C4-2B (cell line): ENCODE measurements around the gene CYBC1.
A peak's percentile ranks its signal among the peaks of the same experiment; 100 is the strongest.

Experiments used
- H3K27ac ChIP-seq: fragments of 450-650 bp; 2 replicates; pipeline ENCODE4 v1.5.1; 2017
- ZFX ChIP-seq: fragments of 450-650 bp; IDR thresholded peaks from 2 replicates; pipeline ENCODE4 v1.6.1; 2017
- TF ChIP-seq, protein P1 (sequence below): fragments of 450-650 bp; conservative IDR thresholded peaks from 2 replicates; pipeline ENCODE4 v1.5.1; 2017; ENCODE audit warnings: mild to moderate bottlenecking

Gene CYBC1

DNA sequence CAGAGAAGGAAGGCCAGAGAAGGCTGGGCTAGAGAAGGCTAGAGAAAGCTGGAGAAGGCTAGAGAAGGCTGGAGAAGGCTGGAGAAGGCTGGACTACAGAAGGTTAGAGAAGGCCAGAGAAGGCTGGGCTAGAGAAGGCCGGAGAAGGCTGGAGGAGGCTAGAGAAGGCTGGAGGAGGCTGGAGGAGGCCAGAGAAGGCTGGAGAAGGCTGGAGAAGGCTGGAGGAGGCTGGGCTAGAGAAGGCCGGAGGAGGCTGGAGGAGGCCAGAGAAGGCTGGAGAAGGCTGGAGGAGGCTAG, 25.7 kb downstream of the CYBC1 start:
- no peak overlapping the region for H3K27ac ChIP-seq

DNA sequence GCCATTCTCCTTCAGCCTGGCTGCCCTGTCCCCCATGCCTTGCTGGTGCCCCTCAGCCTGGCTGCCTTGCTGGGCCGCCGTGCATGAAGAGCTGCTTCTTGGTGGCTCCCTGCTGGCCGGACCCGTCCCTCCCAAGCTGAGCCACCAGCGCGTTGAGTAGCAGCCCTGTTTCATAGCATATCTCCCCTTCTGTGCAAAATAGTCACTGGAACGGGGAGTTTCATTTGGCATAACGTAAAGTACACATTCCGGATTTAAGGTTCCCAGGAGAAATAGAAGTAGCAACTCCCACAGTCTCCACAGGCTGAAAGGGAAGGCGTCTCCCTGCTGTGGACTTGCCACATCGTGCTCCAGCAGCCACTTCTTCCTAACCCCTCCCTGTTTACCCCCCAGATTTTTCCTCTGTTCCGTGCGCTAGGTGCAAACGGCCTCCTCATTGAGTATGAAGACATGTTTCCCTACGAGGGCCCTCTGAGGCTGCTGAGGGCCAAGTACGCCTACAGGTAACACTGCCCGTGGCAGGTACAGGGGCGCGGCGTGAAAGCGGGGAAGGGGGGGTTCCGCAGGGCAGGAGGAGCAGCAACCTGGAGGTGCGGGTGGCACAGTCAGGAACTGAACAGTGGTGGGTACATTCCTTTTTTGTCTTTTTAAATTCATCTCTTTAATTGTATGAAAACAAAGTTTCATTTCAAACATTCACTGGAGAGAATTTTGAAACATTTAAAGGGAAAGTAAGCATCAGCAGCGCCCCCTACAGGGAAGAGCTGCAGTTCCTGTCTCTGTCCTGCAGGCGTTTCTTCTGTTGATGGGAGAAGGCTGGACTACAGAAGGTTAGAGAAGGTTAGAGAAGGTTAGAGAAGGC, 26.3 kb downstream of the CYBC1 start:
- TF ChIP-seq, protein P1, sequence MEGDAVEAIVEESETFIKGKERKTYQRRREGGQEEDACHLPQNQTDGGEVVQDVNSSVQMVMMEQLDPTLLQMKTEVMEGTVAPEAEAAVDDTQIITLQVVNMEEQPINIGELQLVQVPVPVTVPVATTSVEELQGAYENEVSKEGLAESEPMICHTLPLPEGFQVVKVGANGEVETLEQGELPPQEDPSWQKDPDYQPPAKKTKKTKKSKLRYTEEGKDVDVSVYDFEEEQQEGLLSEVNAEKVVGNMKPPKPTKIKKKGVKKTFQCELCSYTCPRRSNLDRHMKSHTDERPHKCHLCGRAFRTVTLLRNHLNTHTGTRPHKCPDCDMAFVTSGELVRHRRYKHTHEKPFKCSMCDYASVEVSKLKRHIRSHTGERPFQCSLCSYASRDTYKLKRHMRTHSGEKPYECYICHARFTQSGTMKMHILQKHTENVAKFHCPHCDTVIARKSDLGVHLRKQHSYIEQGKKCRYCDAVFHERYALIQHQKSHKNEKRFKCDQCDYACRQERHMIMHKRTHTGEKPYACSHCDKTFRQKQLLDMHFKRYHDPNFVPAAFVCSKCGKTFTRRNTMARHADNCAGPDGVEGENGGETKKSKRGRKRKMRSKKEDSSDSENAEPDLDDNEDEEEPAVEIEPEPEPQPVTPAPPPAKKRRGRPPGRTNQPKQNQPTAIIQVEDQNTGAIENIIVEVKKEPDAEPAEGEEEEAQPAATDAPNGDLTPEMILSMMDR: peak; percentile 83
- TF ChIP-seq ZFX: no peak
- no peak overlapping the region for H3K27ac ChIP-seq

More for the DNA sequence above, 25.7 kb downstream of the CYBC1 start:
- TF ChIP-seq, protein P1: no peak; the same call in 1 of the 2 replicates
- no peak for TF ChIP-seq ZFX

DNA sequence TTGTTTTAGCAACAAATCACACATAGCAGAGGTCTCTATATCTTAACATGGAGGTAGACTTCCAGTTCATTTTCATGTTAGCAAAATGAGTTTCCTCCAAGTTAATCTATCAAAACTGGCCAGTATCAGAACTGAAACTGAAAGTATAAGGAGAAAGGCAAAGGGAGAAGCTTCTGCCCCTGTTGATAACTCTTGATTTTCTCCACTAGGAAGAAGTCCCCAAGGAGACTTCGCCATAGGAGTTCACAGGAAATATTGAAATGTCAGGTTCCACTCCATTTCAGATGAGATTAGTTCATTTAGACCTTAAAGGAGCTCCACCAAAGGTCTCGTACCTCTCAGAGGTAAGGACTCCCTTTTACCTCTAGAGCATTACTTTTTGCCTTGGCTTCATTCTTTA, 31.0 kb downstream of the CYBC1 start:
- TF ChIP-seq ZFX: no peak
- TF ChIP-seq, protein P1: no peak
- H3K27ac ChIP-seq: no peak overlapping the region

DNA sequence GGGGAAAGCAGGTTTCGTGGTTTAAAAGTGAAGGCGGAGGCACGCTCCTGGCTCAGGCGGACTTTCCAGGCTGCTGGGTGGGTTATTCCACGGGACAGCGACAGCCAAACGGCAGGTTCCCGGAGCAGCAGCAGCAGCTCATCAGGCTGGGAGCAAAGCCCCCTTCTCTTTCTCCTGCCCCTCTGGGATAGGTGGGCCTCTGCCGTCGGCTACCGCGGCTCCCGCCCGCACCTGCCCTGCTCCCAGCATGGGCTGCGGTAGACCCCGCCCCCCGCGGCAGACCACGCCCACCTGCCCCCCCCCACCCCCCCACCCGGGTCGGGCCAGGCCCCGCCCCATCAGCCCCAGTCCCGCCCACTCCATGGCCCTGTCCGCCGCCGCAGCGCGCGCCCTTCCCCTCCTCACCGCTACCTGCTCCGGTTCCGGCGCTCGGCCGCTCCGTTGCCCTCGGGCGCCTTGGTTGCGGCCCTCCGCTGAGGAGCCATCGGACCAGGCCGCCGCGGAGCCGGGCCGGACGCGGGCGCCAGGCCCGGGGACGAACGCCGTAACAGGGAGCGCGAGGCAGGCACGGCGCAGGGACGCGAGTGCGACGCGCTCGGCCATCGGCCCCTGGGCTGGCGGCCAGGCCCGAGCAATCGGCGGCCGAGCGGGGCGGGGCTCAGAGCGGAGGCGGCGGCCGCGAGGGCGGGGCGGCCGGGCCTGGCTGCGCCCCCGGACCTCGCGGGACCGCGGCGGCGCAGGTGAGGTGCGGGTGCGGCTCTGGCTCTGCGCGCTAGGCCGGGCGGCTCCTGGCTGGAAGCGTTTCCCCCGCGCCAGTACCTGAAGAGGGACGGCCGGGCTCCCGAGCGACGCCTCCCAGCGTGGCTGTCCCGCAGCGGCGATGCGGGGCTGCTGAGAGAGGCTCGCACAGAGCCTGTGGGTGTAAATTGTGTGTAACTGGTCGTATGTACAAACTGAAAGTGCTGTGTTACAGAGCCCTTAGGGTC, 32.3 kb downstream of the CYBC1 start, which contains the start of the genes HEXD and OGFOD3:
HEXD (plus strand) TSS at position 347 of the 986 bp plus-strand sequence. CDS start 1,453 bp downstream, outside the sequence.
OGFOD3 (minus strand) TSS at position 586 of the 986 bp plus-strand sequence; CDS start at position 485, 101 bp downstream.
- TF ChIP-seq, protein P1: no peak; the same call in 1 of the 2 replicates
- peak; percentile 90; the same call in 1 of the 2 replicates for TF ChIP-seq ZFX
- peak within 1 kb of the TSS; percentile 72 for H3K27ac ChIP-seq

DNA sequence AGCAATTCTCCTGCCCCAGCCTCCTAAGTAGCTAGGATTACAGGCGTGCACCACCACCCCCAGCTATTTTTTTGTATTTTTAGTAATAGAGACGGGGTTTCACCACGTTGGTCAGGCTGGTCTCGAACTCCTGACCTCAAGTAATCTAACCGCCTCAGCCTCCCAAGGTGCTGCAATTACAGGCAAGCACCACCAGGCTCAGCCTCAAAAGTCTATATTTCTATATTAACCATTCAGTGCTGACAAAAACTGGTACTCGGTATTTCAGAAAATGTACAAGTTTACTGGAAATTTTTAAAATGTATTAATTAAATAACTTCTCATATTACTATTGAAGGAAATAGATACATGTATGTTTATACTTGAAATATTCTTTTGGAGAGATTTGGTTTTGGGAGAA, 33.8 kb downstream of the CYBC1 start:
- no peak overlapping the region for H3K27ac ChIP-seq

DNA sequence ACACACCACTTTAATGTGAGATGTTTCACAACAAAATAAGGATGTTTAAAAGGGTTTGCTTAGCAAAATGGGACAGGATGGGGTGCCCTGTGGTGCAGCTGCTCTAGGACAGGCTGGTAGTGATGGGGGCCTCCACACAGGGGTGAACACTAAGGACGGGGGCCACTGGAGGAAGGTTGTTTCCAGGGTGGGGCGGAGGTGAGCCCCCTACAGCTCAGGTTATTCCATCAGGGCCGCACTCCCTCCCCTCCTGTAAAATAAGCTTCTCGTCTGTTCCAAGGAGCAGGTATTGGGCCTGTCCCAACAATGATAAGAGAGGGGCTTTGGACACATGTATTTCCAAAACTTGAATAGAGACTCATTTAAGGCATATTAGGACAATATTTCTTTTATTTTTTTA, 34.3 kb downstream of the CYBC1 start:
- TF ChIP-seq, protein P1: no peak
- TF ChIP-seq ZFX: no peak
- no peak overlapping the region for H3K27ac ChIP-seq

More for the DNA sequence above, 33.8 kb downstream of the CYBC1 start:
- TF ChIP-seq, protein P1: no peak; the same call in 1 of the 2 replicates
- TF ChIP-seq ZFX: no peak
